GM12878 (cell line): Measurements from ENCODE around the gene CINP.

Experiments used
- CTCF ChIP-seq, 3 experiments: IDR thresholded peaks in 2 of 3; conservative IDR thresholded peaks in 1 of 3; 2 replicates each; pipeline ENCODE4 v1.5.1; 2011; ENCODE audit warnings: low read depth in 3 of 3, low read length in 3 of 3, mild to moderate bottlenecking in 3 of 3, control low read depth in 2 of 3, moderate library complexity in 2 of 3, inconsistent platforms in 1 of 3, mixed read lengths in 1 of 3; ENCODE audit not compliant: control insufficient read depth in 2 of 3, insufficient read depth in 1 of 3; ENCODE audit errors: extremely low read depth in 1 of 3
- EZH2 ChIP-seq: IDR thresholded peaks from 2 replicates; pipeline ENCODE4 v1.6.1; 2012; ENCODE audit warnings: low read depth, mild to moderate bottlenecking, control low read depth, inconsistent platforms, low read length, borderline replicate concordance; ENCODE audit not compliant: control insufficient read depth
- REST ChIP-seq: IDR thresholded peaks from 2 replicates; pipeline ENCODE4 v1.6.1; 2012; ENCODE audit warnings: mild to moderate bottlenecking, low read depth, low read length
- TCF7 ChIP-seq: IDR thresholded peaks from 2 replicates; pipeline ENCODE4 v1.6.1; 2014; ENCODE audit warnings: antibody characterized with exemption, borderline replicate concordance

- TF ChIP-seq EZH2 (no peak), REST (no peak), TCF7 (no peak), CTCF (IDR thresholded peaks at IDR 0.05 in 2 of 3, conservative IDR thresholded peaks at IDR 0.05 in 1 of 3; ENCODE audit: control insufficient read depth in 2 of 3, extremely low read depth in 1 of 3, insufficient read depth in 1 of 3, low read depth in 3 of 3, low read length in 3 of 3) (no peak)
Observed at GRCh38 chr14:102338724-102339123, 24.0 kb downstream of the CINP start.
